Measurements from ENCODE around the gene FAM72D.
"Not testable (repeated sequence)": the region's sequence is repeated elsewhere in the genome, so short reads cannot be mapped to it uniquely, and the experiment has no call there.

DNA sequence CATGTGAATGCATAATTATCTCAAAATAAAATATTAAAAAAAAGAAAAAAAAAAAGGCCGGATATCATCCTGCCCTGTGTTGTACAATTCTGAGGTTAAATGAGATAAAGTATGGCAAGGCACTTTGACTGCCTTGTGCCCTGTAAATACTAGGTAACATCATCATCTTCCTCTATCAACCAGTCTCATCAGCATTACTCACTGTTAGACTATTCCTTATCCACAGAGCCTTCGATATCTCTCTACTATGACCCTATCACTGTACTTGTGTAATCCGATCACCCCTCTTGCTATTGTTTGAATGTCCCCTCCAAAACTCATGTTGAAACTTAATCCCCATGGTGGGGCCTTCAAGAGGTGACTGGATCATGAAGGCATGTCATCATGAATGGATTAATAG lies 18.9 kb upstream of the FAM72D start:
- TF ChIP-seq SMC3 (IDR thresholded peaks at IDR 0.05; ENCODE audit: borderline replicate concordance, low read length), result not testable (repeated sequence)
- TF ChIP-seq, protein P1, sequence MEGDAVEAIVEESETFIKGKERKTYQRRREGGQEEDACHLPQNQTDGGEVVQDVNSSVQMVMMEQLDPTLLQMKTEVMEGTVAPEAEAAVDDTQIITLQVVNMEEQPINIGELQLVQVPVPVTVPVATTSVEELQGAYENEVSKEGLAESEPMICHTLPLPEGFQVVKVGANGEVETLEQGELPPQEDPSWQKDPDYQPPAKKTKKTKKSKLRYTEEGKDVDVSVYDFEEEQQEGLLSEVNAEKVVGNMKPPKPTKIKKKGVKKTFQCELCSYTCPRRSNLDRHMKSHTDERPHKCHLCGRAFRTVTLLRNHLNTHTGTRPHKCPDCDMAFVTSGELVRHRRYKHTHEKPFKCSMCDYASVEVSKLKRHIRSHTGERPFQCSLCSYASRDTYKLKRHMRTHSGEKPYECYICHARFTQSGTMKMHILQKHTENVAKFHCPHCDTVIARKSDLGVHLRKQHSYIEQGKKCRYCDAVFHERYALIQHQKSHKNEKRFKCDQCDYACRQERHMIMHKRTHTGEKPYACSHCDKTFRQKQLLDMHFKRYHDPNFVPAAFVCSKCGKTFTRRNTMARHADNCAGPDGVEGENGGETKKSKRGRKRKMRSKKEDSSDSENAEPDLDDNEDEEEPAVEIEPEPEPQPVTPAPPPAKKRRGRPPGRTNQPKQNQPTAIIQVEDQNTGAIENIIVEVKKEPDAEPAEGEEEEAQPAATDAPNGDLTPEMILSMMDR (IDR thresholded peaks at IDR 0.05 in 2 of 3, conservative IDR thresholded peaks at IDR 0.05 in 1 of 3; ENCODE audit: control insufficient read depth in 2 of 3, extremely low read depth in 1 of 3, insufficient read depth in 1 of 3, low read depth in 3 of 3, low read length in 3 of 3), result not testable (repeated sequence)

All from GM12878 (cell line).